DOHH2 (cell line): Measurements from ENCODE around the gene TMEM272.

Source experiments
- CTCF ChIP-seq: fragments of 200-600 bp; sonication (generic); IDR thresholded peaks from one replicate; pipeline ENCODE4 v1.5.1; 2014; ENCODE audit warnings: antibody characterized with exemption, mild to moderate bottlenecking, low read depth, low read length; ENCODE audit not compliant: poor library complexity, severe bottlenecking
- EZH2phosphoT487 ChIP-seq: fragments of 200-600 bp; sonication (generic); IDR thresholded peaks from 2 replicates; pipeline ENCODE4 v1.6.1; 2017; ENCODE audit warnings: borderline replicate concordance, mild to moderate bottlenecking, antibody characterized with exemption, low read length, moderate library complexity, mixed read lengths

GRCh38 chr13:51800486-51800885 lies 44.5 kb downstream of the TMEM272 start:
- TF ChIP-seq CTCF: no peak
- no peak for TF ChIP-seq EZH2phosphoT487
